ES-I3 (cell line): ENCODE measurements around the gene RANGRF.

Experiments
- H3K36me3 ChIP-seq: 2 replicates; pipeline ENCODE4 v1.6.1; 2013; ENCODE audit warnings: mild to moderate bottlenecking, low read length, control low read depth, moderate library complexity; ENCODE audit not compliant: insufficient read depth
- H3K4me1 ChIP-seq: 2 replicates; pipeline ENCODE4 v1.6.1; 2013; ENCODE audit warnings: mild to moderate bottlenecking, control low read depth, low read length; ENCODE audit not compliant: insufficient read depth
- H3K9ac ChIP-seq: 2 replicates; pipeline ENCODE4 v1.6.1; 2013; ENCODE audit warnings: low read depth, mild to moderate bottlenecking, low read length, moderate library complexity
- H3K9me3 ChIP-seq: 2 replicates; pipeline ENCODE4 v1.6.1; 2013; ENCODE audit warnings: mild to moderate bottlenecking, low read length, moderate library complexity; ENCODE audit not compliant: control insufficient read depth, insufficient read depth

The RANGRF gene

DNA sequence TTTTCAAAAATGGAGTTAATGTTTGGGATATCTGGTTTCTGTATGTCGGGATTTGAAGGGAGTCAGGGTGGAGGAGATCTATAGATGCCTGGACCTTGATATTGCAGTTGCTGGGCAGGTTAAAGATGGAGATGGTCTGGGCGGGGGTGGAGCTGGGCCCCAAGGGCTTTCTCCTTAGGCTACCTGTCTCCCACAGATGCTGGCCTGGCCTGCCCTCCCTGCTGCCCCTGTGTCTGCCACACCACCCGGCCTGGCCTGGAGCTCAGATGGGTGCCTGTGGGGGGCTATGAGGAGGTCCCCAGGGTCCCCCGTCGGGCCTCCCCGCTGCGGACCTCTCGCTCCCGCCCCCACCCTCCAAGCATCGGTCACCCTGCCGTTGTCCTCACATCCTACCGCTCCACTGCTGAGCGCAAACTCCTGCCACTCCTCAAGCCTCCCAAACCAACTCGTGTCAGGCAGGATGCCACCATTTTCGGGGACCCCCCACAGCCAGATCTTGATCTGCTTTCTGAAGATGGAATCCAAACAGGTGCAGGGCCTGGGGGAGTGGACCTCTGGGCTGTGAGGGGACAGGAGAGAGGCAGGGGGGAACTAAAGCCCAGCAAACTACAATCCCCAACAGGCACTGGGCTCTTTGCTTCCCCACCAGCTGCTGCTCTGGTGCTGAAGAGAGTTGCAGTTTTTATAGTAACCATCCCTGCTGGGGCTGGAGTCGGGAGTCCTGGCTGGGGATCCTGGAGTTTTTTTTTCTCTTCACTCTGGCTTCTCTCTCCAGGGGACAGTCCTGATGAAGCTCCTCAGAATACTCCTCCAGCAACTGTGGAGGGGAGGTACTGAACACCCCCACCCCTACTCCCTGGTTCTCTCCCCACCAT lies 24.5 kb downstream of the RANGRF start:
- Histone ChIP-seq H3K9me3 (no peaks in the 10 kb centered on the region), H3K36me3 (no peaks in the 10 kb centered on the region), H3K4me1 (peaks cover 19% of the 10 kb centered on the region; the same call in 1 of the 2 replicates), H3K9ac (no peak overlapping the region)

DNA sequence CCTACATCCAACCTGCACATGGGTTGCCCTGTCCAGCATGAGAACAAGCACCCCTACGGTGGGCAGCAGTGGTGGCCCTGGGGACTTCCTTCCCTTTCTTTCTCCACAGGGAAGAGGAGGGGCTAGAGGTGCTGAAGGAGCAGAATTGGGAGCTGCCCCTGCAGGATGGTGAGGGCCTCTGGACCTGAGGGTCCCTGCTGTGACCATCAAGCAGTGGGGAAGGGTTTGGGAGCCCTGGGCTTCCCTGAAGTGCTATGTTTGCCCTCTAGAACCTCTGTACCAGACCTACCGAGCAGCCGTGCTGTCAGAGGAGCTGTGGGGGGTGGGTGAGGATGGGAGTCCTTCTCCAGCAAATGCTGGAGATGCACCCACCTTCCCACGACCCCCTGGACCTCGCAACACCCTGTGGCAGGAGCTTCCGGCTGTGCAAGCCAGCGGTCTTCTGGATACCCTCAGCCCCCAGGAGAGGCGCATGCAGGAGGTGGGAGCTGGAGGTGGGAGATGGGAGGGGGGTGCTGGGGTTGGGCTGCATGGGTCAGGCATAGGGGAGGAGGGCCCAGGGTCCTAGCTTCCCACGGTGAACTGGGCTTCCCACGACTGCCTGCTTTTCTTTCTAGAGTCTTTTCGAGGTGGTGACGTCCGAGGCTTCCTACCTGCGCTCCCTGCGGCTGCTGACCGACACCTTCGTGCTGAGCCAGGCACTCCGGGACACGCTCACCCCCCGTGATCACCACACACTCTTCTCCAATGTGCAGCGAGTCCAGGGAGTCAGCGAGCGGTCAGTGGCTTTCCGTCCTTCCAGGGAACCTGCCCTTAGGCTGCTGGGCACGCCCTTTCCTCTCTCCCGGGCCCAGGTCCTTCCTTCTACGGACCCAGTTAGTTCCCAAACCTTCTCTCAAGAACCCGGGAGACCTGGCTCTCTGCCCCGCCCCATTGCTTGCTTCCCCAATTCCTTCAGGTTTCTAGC lies 26.6 kb downstream of the RANGRF start:
- H3K9me3 ChIP-seq: no peaks in the 10 kb centered on the region
- H3K4me1 ChIP-seq: peaks cover 16% of the 10 kb centered on the region; the same call in 1 of the 2 replicates
- H3K9ac ChIP-seq: peak overlapping the region; percentile 62
- no peaks in the 10 kb centered on the region for H3K36me3 ChIP-seq

DNA sequence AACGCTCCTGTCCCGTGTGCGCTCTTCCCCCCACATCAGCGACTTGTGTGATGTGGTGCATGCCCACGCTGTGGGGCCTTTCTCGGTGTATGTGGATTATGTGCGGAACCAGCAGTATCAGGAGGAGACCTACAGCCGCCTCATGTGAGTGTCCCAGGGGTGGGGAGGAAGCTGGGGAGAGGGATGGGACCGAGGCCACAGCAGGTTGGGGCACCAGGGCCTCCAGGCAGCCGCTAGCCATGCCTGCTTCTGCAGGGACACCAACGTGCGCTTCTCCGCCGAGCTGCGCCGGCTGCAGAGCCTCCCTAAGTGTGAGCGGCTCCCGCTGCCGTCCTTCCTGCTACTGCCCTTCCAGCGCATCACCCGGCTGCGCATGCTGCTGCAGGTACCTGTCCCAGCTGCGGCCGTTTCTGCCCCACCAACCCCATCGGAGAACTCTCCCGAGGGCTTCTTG lies 27.3 kb downstream of the RANGRF start:
- H3K9ac ChIP-seq: peak overlapping the region; percentile 62
- peaks cover 11% of the 10 kb centered on the region; the same call in 1 of the 2 replicates for H3K4me1 ChIP-seq
- no peaks in the 10 kb centered on the region for H3K9me3 ChIP-seq
- no peaks in the 10 kb centered on the region for H3K36me3 ChIP-seq

DNA sequence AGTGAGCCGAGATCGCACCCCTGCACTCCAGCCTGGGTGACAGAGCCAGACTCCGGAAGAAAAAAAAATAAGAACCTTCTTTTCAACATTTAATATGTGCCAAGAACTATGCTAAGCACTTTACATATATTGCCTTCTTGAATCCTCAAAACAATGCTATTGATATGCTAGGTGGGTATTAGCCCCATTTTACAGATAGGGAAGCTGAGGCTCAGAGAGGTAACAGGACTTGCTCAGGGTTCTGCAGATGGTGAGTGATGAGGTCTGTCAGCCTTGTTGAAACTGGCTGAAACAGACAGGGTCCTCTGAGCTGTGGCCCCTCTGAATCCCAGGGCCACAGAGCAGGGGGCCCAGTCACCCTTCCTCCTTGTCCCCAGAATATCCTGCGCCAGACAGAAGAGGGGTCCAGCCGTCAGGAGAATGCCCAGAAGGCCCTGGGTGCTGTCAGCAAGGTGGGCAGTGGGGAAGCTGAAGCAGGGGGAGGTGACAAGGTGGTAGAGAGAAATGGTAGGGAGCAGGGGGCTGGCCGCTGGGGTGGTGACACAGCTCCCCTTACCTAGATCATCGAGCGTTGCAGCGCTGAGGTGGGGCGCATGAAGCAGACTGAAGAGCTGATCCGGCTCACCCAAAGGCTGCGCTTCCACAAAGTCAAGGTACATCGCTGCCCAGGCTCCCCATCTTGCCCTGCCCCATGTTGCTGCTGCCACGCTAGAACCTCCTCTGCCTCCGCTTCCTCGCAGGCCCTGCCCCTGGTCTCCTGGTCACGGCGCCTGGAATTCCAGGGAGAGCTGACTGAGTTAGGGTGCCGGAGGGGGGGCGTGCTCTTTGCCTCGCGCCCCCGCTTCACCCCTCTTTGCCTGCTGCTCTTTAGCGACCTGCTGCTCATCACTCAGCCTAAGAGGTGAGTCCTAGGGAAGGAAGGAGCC lies 29.8 kb downstream of the RANGRF start:
- H3K4me1 ChIP-seq: peaks cover 11% of the 10 kb centered on the region; the same call in 1 of the 2 replicates
- H3K9me3 ChIP-seq: no peaks in the 10 kb centered on the region
- no peaks in the 10 kb centered on the region for H3K36me3 ChIP-seq
- no peak overlapping the region for H3K9ac ChIP-seq

DNA sequence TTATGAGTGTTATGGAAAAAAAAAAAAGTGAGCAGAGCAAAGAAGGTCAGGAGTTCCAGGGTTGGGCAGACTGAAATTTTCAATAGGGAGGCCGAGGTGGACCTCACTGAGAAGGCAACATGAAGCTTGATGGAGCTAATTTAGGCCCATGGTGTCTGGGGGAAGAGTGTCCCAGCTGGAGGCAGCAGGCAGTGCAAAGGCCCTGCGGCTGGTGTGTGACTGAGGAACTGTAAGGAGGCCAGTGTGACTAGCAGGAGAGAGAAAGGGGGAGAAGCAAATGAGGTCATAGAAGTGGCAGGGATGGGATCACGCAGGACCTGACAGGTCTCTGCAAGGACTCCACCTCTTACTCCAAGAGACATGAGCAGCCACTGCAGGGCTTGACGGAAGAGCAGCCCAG lies 31.8 kb downstream of the RANGRF start:
- H3K9ac ChIP-seq: no peak overlapping the region
- H3K36me3 ChIP-seq: no peaks in the 10 kb centered on the region
- H3K4me1 ChIP-seq: peaks cover 8% of the 10 kb centered on the region; the same call in 1 of the 2 replicates
- H3K9me3 ChIP-seq: no peaks in the 10 kb centered on the region

DNA sequence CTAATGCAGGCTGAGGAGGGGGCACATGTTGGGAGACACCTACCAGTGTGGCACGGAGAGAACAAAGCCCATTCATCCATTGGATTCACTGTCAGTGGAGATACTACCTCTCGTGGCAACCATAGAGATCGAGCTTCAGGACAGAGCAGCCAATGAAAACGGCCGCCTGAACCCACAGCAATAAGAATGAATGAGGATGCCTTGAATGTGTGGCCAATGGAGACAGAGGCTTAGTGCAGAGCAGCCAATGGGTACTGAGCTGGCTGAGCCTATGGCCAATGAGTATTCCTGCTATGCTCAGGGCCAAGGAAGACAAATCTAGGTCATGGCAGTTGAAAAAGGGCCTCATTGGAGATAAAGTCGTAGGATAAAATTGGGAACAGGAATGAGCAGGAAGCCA lies 32.5 kb downstream of the RANGRF start:
- no peaks in the 10 kb centered on the region for H3K36me3 ChIP-seq
- H3K4me1 ChIP-seq: peaks cover 9% of the 10 kb centered on the region

DNA sequence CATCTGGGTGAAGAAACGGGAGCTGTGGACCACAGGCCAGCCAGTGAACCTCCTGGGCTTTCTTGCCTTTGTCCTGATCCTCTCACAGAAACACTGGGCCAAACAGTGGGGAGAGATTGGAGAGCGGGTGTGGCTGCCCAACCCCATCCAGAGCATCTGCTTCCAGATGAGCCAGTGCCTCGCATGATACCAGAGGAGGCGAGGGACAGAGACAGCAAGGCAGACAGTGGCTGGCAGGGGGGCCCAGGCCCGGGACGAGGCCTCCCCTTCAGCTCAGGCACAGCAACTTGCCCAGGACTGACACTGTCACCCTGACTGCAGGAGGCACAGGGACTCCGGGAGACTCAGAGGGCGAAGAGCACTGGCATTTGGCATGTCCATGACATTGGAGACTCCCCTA lies 33.6 kb downstream of the RANGRF start:
- Histone ChIP-seq H3K36me3 (no peaks in the 10 kb centered on the region), H3K4me1 (peaks cover 7% of the 10 kb centered on the region), H3K9ac (no peak overlapping the region), H3K9me3 (no peaks in the 10 kb centered on the region)

More for the DNA sequence above, 32.5 kb downstream of the RANGRF start:
- H3K9ac ChIP-seq: no peak overlapping the region
- H3K9me3 ChIP-seq: no peaks in the 10 kb centered on the region

DNA sequence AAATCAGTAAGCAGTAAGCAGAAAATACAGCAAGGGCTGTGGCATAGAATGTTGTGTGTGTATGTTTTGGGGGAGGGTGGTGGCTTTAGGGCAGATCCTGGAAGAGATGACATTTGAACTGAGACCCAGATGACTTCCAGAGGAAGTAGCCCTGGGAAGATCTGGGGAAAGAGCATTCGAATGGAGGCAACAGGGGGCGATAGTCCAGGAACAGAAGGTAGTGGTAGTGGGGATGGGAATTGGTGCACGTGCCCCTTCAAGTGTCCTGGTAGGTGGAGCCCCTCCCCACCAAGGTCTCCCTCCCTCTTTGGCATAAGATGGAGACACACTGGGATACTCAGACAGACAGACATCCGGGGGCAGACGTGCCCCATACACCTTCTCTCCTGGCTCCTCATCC lies 35.7 kb downstream of the RANGRF start:
- Histone ChIP-seq H3K36me3 (no peaks in the 10 kb centered on the region), H3K4me1 (peaks cover 7% of the 10 kb centered on the region), H3K9me3 (no peaks in the 10 kb centered on the region), H3K9ac (no peak overlapping the region)

DNA sequence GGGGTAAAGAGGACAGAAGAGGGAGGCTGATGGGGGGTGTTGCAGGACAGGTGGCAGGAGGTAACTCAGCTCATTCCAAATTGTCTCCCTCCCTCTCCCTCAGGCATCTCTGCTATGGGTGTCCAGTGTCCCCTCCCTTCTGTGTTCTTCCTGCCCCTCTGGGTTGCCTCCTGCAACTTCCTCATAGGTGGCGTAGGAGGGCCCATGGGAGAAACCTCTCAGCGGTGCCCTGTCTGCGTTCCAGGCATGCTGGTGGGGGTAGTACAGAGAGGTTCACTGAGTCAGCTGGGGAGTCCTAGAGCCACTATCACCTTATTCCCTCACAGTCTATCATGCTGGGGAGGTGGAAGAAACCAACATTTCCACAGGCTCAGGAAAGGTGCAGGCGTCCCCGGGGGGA lies 36.5 kb downstream of the RANGRF start:
- peaks cover 7% of the 10 kb centered on the region for H3K4me1 ChIP-seq
- H3K9ac ChIP-seq: no peak overlapping the region
- H3K9me3 ChIP-seq: no peaks in the 10 kb centered on the region
- H3K36me3 ChIP-seq: no peaks in the 10 kb centered on the region

DNA sequence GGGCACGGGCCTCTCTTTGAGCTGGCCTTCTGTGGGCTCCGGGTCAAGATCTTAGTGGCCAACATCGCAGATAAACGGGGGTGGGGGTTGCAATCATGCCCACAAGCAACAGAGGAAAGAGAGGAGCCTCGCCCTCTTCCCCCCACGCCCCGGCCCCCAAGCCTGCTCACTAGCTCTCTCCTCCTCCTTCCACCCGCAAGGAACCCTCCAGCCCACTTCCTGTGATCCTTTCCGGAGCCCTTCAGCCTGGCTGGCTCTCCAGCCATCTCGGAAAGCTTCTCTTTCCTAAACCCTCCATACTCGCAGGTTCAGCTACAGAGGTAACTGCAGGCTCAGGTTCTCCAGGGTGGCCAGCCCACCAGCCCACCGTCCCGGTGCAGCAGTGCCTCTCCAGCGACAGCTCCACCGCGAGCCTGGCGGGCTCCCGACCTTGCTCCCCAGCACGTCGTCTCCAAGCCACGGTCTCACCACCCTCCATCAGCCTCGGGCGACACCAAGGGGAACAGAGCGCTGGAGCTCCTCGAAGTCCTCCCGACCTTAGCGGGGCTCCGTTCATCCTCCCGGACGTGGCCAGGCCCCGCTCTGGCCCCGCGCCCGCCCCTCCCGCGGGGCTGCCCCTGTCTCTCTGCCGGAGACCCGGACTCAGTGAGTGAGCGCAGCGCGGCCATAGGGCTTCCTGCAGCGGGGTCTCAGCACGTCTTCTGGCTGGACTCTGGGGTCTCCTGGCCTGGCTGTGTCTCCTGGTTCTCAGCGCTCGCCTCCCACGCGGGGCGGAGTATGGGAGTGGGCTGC lies 38.2 kb downstream of the RANGRF start:
- Histone ChIP-seq H3K36me3 (no peaks in the 10 kb centered on the region), H3K9ac (peak overlapping the region; percentile 56), H3K4me1 (peaks cover 7% of the 10 kb centered on the region), H3K9me3 (no peaks in the 10 kb centered on the region)

DNA sequence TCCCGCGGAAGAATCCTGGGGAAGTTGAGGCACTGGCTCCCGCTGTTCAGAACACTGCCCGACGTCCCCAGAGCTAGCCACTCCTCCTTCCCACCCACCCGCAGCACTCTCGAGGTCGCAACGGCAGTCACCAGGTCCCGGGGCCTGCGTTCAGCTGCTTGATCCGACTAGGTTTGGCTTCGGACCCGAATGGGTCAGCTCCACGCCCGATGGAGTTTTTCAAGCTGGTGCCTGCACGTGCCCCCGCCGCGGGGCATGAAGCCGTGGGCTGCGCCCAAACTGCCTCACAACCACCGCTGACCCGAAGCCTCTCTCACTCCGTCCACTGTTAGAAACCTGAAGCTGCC lies 38.8 kb downstream of the RANGRF start:
- peak overlapping the region; percentile 56 for H3K9ac ChIP-seq

DNA sequence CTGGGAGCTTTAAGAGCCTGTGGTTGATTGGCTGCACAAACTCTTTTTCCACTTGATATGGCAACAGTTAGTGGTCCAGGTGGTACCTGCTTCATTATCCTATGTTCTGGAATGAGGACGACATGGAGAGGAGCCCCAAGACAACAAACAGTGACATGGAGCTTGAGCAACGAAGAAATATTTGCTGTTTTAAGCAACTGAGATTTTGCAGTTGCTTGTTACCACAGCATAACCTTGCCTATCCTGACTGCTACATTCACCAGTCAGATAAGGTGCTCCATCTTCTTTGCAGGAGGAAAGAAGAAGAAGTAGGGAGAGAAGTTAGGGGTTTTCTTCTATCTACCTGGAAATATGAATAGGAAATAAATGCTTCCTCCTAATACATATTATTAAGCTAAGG lies 43.7 kb downstream of the RANGRF start:
- no peak overlapping the region for H3K9ac ChIP-seq
- no peaks in the 10 kb centered on the region for H3K36me3 ChIP-seq
- no peaks in the 10 kb centered on the region for H3K9me3 ChIP-seq
- H3K4me1 ChIP-seq: peaks cover 6% of the 10 kb centered on the region; the same call in 1 of the 2 replicates

More for the DNA sequence above, 38.8 kb downstream of the RANGRF start:
- Histone ChIP-seq H3K36me3 (no peaks in the 10 kb centered on the region), H3K4me1 (peaks cover 7% of the 10 kb centered on the region), H3K9me3 (no peaks in the 10 kb centered on the region)

DNA sequence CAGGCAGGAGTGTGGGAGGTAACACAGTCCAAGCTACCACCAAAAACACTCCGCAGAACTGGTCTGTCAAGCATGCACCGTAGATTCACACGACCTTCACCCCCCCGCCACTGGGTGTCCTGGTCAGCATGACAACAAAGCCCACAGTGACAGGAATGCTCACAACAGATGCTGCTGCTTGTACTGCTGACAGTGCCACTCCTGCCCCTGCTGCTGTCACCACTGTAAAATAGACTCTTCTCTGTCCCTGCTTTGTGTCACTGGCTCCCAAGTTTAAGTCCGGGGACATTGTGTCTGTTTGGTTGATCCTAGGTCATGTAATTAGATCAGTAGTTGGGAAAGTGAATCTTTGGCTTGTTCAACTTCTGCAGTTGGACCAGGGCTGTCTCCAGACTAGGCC lies 44.2 kb downstream of the RANGRF start:
- H3K4me1 ChIP-seq: peaks cover 6% of the 10 kb centered on the region; the same call in 1 of the 2 replicates
- H3K36me3 ChIP-seq: no peaks in the 10 kb centered on the region
- H3K9me3 ChIP-seq: no peaks in the 10 kb centered on the region
- H3K9ac ChIP-seq: no peak overlapping the region
